GM08714 (cell line): ENCODE results near the gene TGFBR3L.
"Not testable (repeated sequence)": the region's sequence is repeated elsewhere in the genome, so short reads cannot be mapped to it uniquely, and the experiment has no call there.

Experiments used
- H3K4me3 ChIP-seq: fragments of 200-500 bp; sonication (Bioruptor generic); 2 replicates; pipeline ENCODE4 v1.5.1; 2014; ENCODE audit warnings: mild to moderate bottlenecking, low read length, inconsistent platforms
- ZNF274 ChIP-seq: IDR thresholded peaks from 2 replicates; pipeline ENCODE4 v1.6.1; 2012; ENCODE audit warnings: mild to moderate bottlenecking, low read depth, low read length

TGFBR3L gene

GRCh38 chr19:7873304-7874075 lies 41.1 kb upstream of the TGFBR3L start:
- no peak for TF ChIP-seq ZNF274
- H3K4me3 ChIP-seq, result no peak overlapping the region

DNA sequence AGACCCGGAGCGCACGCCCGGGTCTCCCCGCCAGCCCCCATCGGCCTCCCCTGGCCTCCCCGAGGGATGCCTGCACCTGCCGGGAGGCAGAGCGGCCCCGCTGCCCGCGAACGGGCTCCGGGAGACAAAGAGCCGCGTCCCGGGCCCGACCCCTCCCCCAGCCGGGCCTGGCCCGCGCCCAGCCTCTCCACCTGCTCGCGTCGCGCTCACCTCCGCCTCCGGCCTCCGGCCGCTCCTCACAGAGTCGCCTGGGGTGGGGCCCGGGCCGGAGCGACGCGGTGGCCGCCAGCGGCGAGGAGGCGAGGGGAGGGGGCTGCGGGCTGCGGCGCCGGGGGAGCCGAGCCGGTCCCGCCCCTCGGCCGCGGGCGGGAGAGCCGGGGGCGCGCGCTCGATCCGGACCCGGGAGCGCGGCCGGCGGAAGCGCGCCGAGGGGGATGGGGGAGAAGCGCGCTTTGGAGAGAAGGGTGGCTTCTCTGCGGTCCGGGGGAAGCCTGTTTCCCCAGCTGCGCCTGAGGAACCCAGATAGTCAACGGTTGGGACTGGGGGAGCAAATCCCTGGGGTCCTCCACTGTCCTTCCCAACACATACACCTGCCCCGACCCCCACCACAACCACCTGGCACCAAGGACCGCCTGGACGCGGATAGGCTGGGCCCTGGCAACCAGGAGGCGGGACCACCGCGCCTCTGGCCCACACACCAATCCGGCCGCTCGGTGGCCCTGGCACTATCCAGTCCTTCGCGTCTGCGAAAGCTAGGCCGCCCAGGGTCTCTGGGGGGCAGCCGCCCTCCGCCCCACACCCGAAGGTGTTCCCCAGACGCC lies 40.3 kb upstream of the TGFBR3L start, which contains the start of gene PRR36:
Gene PRR36, minus strand, starts transcription at position 315 of the 821 bp plus-strand sequence. CDS start 701 bp downstream, outside the sequence.
- TF ChIP-seq ZNF274, result no peak
- no peak within 1 kb of the TSS for H3K4me3 ChIP-seq

GRCh38 chr19:7874897-7875273 lies 39.7 kb upstream of the TGFBR3L start:
- TF ChIP-seq ZNF274, result no peak
- no peak overlapping the region for H3K4me3 ChIP-seq

GRCh38 chr19:7877249-7877836 lies 37.3 kb upstream of the TGFBR3L start:
- H3K4me3 ChIP-seq, result no peak overlapping the region
- TF ChIP-seq ZNF274, result no peak

GRCh38 chr19:7879111-7879807 lies 35.4 kb upstream of the TGFBR3L start:
- H3K4me3 ChIP-seq, result no peak overlapping the region
- no peak for TF ChIP-seq ZNF274

DNA sequence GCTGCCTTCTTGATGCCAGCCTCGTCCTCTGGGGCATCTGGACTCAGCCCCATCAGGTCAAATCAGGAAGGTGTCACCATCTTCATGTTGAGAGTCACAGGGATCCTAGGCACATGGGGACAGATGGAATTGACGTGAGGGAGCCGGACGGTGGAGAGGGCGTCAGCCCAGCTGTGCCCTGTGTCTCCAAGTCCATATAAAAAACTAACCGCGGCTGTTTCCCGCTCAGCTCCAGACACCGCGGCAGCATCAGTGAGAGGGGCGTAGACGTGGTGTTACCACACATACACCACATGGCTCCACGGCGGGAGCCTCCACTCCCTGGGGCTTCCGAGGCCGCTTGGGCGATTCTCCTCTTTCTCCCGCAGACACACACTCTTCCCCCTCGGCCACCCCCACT lies 34.8 kb upstream of the TGFBR3L start:
- no peak for TF ChIP-seq ZNF274
- H3K4me3 ChIP-seq, result no peak overlapping the region

GRCh38 chr19:7881910-7882309 lies 32.7 kb upstream of the TGFBR3L start:
- H3K4me3 ChIP-seq, result no peak overlapping the region
- TF ChIP-seq ZNF274, result no peak

DNA sequence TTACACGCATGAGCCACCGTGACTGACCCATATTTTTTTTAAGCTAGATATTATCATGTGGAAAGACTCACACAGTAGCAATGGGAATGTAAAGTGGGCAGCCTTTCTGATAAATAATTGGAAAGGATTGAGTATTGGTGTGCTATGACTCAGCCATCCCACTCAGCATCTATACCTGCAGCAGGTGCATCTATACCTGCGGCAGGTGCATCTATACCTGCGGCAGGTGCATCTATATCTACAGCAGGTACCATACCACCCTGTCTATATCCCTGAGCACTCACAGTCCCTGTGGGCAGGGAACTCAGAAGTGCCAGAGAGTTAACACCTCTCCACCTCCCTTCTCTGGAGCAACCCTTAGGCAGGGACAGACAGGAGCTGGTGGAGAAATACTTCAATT lies 31.5 kb upstream of the TGFBR3L start:
- no peak for TF ChIP-seq ZNF274
- H3K4me3 ChIP-seq, result no peak overlapping the region

DNA sequence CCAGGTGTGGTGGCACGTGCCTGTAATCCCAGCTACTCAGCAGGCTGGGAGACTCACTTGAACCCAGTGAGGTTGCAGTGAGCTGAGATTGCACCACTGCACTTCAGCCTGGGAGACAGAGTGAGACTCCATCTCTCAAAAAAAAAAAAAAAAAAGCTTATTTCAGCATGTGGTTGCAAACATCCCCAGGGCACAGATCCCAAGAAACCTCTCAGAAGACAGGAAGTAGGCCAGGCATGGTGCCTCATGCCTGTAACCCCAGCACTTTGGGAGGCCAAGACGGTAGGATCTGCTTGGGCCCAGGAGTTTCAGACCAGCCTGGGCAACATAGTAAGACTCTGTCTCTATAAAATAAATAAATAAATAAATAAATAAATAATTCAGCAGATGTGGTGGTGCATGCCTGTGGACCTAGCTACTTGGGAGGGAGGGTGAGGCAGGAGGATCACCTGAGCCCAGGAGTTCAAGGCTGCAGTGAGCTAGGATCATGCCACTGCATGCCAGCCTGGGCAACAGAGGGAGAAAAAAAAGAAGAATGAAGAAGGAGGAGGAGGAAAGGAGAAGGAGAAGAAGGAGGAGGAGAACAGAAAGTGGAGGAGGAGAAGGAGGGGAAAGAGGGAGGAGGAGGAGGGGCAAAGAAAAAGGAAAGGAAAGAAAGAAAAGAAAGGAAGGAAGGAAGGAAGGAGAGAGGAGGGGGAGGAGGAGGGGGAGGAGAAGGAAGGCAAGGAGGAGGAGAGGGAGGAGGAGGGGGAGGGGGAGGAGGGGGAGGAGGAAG lies 30.6 kb upstream of the TGFBR3L start:
- no peak for TF ChIP-seq ZNF274
- H3K4me3 ChIP-seq, result no peak overlapping the region

- no peak for TF ChIP-seq ZNF274
- no peak overlapping the region for H3K4me3 ChIP-seq
Observed at GRCh38 chr19:7885818-7886217, 28.8 kb upstream of the TGFBR3L start.

- TF ChIP-seq ZNF274, result no peak
Observed at GRCh38 chr19:7887408-7888144, 27.1 kb upstream of the TGFBR3L start.

DNA sequence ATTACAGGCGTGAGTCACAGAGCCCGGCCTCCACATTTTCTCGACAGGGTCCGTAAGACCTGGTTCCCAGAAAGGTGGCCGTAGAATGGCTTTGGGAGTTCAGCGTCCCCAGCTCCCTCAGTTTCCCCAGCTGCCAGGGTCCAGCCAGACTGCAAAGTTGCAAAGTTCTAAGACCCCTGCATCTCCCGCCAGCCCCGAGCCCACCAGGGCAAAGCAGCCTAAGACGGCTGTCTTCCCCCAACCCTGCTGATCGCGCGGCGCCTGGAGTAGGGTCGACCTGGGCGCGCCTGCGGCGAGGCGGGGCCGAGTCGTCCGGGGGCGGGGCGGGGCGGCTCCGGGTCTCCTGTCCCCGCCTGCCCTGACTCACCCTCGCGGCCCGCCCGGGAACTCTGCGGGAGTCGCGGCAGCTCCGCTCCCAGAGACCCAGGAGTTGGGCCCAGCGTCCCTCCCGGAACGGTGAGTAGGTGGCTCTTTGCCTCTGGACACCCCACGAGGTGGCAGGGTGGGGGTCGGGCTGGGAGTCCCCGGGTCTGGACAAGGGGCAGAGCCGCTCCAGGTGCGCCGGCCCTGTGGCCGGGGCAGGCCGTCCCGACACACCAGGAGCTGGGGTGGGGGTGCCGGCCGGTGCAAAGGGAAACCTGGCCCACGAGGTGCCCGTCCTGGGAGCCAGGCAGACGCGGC lies 26.3 kb upstream of the TGFBR3L start, which contains the start of gene LRRC8E:
Gene LRRC8E, plus strand, starts transcription at position 366 of the 681 bp plus-strand sequence. CDS start 7,094 bp downstream, outside the sequence.
- no peak within 1 kb of the TSS for H3K4me3 ChIP-seq
- TF ChIP-seq ZNF274, result no peak

More at GRCh38 chr19:7887408-7888144, 27.1 kb upstream of the TGFBR3L start:
- no peak overlapping the region for H3K4me3 ChIP-seq

- no peak for TF ChIP-seq ZNF274
- H3K4me3 ChIP-seq, result no peak overlapping the region
Observed at GRCh38 chr19:7888826-7889217, 25.8 kb upstream of the TGFBR3L start.

DNA sequence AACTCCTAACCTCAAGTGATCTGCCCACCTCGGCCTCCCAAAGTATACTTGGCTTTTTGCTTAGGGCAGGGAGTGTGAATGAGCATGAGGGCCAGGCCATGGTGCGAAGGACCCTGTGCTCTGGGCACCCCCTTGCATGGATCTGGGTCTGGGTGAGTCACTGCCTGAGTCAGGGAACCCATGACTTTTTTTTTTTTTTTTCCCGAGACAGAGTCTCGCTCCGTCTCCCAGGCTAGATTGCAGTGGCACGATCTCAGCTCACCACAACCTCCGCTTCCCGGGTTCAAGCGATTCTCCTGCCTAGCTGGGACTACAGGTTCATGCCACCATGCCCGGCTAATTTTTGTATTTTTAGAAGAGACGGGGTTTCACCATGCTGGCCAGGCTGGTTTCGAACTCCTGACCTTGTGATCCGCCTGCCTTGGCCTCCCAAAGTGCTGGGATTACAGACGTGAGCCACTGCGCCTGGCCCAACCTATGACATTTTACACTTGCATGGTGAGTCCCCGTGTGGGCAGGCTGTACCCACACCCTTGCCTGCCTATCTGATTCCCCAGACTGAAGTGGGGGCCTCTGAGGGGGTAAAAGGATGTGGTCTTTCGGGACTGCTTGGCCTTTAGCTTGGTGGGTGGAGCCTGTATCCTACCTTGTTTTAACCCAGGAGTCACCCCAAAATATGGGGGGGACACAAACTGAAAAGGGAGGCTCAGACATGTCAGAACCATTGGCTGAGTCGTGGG lies 21.1 kb upstream of the TGFBR3L start:
- not testable (repeated sequence) for H3K4me3 ChIP-seq
